GM18517 (cell line): ENCODE measurements around the gene FDX2.
"Not testable (repeated sequence)": the region's sequence is repeated elsewhere in the genome, so short reads cannot be mapped to it uniquely, and the experiment has no call there.

Experiments
- ATAC-seq: cut with Tn5 transposase; IDR thresholded peaks from one replicate; pipeline ENCODE4 v1.9.1; 2021; ENCODE audit warnings: mild to moderate bottlenecking, moderate library complexity; ENCODE audit not compliant: unreplicated experiment

The FDX2 gene

DNA sequence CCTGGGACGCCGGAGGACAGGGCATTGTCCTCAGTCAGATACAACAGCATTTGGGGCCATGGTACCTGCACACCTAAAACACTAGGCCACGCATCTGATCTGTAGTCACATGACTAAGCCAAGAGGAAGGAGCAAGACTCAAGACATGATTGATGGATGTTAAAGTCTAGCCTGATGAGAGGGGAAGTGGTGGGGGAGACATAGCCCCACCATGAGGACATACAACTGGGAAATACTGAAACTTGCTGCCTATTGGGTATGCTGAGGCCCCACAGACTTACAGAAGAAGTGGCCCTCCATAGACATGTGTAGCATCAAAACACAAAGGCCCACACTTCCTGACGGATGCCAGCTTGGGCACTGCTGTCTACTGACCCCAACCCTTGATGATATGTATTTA, 30.4 kb downstream of the FDX2 start:
- no peak for ATAC-seq

DNA sequence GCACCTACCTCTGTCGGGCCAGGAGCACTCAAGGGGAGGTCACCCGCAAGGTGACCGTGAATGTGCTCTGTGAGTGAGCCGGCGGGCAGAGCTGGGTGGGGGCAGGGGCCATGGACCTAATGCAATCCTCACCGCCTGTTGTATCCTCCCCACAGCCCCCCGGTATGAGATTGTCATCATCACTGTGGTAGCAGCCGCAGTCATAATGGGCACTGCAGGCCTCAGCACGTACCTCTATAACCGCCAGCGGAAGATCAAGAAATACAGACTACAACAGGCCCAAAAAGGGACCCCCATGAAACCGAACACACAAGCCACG, 30.9 kb downstream of the FDX2 start:
- no peak for ATAC-seq

DNA sequence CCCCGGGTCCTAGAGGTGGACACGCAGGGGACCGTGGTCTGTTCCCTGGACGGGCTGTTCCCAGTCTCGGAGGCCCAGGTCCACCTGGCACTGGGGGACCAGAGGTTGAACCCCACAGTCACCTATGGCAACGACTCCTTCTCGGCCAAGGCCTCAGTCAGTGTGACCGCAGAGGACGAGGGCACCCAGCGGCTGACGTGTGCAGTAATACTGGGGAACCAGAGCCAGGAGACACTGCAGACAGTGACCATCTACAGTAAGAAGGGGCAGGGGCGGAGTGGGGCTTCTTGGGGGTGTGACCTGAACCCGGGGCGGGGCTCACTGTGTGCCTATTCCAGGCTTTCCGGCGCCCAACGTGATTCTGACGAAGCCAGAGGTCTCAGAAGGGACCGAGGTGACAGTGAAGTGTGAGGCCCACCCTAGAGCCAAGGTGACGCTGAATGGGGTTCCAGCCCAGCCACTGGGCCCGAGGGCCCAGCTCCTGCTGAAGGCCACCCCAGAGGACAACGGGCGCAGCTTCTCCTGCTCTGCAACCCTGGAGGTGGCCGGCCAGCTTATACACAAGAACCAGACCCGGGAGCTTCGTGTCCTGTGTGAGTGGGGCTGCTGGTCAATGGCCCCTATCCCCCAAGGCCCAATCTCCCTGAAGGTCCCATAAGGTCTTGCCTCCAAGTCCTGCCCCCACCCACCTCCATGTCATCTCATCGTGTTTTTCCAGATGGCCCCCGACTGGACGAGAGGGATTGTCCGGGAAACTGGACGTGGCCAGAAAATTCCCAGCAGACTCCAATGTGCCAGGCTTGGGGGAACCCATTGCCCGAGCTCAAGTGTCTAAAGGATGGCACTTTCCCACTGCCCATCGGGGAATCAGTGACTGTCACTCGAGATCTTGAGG, 31.5 kb downstream of the FDX2 start:
- ATAC-seq: no peak

DNA sequence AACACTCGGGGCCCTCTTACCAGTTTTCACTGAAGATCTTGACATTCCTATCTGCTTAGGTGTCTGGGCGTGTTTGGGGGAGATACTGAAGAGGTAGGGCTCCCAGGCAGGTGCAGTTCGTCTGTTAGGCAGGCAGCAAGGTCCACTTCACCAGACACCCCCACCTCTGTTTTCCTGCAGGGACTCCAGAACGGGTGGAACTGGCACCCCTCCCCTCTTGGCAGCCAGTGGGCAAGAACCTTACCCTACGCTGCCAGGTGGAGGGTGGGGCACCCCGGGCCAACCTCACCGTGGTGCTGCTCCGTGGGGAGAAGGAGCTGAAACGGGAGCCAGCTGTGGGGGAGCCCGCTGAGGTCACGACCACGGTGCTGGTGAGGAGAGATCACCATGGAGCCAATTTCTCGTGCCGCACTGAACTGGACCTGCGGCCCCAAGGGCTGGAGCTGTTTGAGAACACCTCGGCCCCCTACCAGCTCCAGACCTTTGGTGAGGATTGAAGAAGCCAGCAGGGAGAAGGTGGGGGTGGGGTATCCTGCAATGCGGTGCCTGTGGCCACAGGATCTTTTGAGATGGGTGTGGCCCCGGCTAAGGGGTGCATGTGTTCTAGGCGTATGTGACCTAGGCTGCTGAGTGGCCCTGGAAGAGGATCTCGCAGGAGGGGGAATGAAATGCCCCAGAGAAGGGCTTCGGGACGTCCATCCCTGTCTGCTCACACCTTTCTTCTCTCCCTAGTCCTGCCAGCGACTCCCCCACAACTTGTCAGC, 32.3 kb downstream of the FDX2 start:
- ATAC-seq: no peak

DNA sequence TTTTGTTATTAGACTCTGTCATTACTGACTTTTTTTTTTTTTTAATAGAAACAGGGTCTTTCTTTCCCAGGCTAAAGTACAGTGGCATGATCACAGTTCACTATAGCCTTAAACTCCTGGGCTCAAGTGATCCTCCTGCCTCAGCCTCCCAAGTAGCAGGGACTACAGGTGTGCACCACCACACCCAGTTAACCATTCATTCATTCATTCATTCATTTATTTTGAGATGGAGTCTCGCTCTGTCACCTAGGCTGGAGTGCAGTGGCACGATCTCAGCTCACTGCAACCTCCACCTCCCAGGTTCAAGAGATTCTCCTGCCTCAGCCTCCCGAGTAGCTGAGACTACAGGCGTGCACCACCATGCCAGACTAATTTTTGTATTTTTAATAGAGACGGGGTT, 33.8 kb downstream of the FDX2 start:
- ATAC-seq: not testable (repeated sequence)

DNA sequence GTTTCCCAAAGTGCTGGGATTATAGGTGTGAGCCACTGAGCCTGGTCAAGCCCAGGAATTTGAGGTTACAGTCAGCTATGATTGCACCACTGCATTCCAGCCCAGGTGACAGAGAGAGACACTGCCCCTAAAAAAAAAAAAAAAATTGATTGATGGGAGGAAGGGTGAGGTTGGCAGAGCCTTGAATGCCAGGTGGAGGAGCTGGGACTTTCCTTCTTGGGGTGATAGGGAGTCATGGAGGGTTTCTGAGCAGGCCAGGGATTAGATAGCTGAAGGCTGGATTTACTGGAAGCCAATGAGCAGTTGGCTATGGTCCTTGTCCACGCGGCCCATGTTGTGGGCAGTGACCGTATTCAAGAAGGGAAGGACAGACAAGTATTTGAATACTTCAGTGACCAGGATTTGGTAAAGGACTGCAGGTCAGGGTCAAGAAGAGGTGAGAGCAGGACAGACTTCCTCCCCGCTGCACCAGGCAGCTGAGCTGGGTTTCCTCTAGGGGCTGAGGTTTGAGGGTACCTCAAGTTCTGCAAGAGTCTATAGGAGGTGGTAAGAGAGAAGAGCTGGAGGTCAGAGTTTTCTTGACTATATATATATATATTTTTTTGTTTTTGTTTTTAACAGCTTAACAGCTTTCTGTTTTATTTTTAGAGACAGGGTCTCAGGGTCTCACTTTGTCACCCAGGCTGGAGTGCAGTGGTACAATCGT, 35.9 kb downstream of the FDX2 start:
- no peak for ATAC-seq

DNA sequence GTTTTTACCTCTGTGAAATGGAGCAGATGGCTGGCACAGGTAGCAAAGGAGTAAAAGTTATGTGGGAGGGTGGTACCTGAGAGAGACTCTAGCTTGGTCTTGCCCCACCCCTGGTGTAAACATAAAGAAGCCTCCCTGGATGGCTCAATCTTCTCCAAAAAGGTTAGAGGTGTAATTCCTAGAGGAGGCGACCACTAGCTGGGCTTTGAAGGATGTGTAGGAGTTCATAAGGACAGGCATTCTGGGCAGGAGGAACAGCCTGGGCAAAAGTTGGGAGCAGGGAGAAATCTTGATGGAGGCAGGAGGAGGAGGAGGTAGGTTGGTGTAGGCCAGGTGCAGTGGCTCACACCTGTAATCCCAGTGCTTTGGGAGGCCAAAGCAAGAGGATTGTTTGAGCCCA, 36.9 kb downstream of the FDX2 start:
- ATAC-seq: no peak

DNA sequence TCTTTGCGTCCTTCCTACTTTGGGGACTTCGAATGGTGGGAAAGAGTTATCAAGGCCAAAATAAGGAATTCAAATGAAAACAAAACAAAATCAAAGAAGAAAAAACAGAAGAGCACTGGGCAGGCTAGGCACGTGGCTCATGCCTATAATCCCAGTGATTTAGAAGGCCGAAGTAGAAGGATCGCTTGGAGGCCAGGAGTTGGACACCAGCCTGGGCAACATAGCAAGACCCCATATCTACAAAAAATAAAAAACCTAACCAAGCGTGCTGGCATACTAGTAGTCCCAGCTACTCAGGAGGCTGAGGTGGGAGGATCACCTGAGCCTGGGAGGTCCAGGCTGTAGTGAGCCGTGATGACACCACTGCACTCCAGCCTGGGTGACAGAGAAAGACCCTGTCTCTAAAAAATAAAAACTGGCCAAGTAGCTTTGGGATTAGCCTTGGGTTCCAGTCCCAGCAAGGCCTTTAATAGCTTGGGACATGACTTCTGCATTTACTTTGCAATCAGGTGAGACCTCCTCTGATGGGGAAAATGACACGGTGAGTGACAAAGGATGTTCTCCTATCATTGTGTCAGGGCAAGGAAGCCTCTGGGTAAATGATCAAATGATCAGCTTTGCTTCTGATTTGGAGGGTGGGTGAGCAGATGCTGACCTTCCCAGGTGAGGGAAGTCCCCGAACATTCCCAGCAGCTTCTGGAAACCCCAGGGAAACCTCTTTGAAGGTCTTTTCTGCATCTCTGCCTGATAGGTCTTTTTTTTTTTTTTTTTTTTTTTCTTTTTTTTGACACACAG, 37.8 kb downstream of the FDX2 start:
- no peak for ATAC-seq

DNA sequence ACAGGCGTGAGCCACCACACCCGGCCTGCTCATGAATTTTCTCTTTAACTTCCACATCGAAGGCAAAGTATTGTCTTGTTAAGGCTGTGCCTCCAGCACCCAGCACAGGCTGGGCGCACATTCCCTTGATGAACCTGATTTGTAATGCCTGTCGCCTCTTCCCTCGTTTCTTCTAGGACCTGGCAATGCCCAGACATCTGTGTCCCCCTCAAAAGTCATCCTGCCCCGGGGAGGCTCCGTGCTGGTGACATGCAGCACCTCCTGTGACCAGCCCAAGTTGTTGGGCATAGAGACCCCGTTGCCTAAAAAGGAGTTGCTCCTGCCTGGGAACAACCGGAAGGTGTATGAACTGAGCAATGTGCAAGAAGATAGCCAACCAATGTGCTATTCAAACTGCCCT, 41.2 kb downstream of the FDX2 start:
- ATAC-seq: no peak

DNA sequence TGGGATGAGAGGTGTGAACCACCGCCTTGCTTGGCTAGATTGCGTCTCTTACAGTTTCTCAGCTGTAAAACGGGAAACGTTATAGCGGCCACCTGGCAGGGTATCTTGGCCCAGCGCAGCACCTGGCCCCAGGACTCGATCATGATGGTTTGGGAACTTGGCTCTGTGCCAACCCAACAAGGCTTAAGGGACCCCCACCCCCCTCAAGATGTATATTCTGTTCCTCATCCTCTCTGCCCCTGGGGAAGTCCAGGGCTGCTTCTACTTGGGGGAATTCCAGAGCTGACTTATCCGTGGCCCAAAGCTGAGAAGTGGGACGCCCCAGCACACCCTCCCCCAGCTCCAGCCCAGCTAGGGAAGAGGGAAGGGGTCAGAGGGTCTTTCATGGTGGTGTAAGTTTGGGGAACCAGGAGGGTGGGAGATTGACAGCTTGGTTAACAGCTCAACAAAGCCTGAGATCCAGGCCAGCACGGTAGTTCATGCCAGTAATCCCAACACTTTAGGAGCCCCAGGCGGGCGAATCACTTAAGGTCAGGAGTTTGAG, 44.2 kb downstream of the FDX2 start:
- ATAC-seq: no peak

DNA sequence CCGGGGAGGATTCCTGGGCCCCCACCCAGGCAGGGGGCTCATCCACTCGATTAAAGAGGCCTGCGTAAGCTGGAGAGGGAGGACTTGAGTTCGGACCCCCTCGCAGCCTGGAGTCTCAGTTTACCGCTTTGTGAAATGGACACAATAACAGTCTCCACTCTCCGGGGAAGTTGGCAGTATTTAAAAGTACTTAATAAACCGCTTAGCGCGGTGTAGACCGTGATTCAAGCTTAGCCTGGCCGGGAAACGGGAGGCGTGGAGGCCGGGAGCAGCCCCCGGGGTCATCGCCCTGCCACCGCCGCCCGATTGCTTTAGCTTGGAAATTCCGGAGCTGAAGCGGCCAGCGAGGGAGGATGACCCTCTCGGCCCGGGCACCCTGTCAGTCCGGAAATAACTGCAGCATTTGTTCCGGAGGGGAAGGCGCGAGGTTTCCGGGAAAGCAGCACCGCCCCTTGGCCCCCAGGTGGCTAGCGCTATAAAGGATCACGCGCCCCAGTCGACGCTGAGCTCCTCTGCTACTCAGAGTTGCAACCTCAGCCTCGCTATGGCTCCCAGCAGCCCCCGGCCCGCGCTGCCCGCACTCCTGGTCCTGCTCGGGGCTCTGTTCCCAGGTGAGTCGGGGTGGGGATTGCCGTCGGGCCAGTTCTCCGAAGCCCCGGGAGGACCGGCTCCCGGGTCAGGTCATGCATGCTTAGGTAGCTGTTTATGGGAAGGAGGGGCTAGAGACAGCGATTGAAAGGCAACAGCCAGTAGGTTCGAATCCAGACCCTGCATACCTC, 45.0 kb downstream of the FDX2 start, which contains the start of gene ICAM1:
ICAM1 (plus strand) TSS at position 505 of the 779 bp plus-strand sequence; CDS start at position 545, 40 bp downstream.
- ATAC-seq: peak; percentile 47

DNA sequence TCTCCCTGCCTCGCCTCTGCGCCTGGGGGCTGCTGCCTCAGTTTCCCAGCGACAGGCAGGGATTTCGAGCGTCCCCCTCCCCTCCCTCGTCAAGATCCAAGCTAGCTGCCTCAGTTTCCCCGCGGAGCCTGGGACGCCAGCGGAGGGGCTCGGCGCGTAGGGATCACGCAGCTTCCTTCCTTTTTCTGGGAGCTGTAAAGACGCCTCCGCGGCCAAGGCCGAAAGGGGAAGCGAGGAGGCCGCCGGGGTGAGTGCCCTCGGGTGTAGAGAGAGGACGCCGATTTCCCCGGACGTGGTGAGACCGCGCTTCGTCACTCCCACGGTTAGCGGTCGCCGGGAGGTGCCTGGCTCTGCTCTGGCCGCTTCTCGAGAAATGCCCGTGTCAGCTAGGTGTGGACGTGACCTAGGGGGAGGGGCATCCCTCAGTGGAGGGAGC, 45.6 kb downstream of the FDX2 start:
- peak; percentile 19 for ATAC-seq

DNA sequence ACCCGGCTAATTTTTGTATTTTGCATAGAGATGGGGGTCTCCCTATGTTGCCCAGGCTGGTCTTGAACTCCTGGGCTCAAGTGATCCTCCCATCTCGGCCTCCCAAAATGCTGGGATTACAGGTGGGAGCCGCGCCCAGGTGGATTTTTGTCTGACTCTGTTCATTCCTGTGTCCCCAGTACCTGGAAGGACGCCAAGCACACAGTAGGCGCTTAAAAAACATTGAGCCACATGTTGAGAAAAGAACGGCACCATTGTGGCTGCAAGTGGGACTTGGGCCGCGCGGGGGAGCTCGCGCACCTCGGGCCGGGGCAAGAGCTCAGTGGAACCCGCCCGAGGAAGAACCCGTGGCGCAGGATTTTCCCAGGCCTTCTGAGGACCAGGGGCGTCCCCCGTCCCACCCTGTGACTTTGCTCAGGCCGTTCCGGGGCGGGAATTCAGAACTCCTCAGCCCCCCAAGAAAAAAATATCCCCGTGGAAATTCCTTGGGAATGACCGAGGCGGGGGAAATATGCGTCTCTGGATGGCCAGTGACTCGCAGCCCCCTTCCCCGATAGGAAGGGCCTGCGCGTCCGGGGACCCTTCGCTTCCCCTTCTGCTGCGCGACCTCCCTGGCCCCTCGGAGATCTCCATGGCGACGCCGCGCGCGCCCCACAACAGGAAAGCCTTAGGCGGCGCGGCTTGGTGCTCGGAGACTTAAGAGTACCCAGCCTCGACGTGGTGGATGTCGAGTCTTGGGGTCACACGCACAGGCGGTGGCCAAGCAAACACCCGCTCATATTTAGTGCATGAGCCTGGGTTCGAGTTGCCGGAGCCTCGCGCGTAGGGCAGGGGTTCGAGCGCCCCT, 46.3 kb downstream of the FDX2 start:
- ATAC-seq: no peak

DNA sequence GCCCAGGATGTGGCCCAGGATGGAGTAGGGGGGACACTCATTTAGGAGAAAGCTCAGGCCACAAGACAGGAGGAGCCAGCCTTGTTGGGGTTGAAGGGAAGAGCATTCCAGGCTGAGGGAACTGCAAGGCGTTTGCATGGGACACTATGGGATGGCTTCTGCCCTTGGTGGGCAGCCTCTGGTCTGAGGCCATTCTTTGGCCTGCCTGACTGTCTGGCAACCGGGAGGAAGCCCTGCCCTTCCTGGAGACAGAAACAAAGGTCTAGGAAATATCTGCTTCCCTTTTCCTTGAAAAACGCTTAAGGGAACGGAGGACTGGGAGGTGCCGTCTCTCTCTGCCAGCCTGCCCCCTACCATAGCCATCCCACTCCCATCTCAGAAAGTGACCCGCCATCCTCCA, 47.7 kb downstream of the FDX2 start:
- ATAC-seq: no peak

DNA sequence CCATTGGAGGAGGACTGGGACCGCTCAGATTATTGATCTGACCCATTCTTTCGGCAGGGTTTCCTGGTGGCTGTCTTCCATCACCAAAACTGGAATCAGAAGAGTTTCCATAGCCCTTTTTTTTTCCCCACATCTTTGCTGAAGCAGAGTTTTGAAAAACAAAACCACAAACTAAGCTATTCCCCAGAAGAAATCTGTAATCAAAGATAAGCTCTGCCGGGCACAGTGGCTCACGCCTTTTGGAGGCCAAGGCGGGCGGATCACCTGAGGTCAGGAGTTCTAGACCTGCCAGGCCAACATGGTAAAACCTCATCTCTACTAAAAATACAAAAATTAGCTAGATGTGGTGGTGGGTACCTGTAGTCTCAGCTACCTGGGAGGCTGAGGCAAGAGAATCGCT, 49.1 kb downstream of the FDX2 start:
- ATAC-seq: no peak

DNA sequence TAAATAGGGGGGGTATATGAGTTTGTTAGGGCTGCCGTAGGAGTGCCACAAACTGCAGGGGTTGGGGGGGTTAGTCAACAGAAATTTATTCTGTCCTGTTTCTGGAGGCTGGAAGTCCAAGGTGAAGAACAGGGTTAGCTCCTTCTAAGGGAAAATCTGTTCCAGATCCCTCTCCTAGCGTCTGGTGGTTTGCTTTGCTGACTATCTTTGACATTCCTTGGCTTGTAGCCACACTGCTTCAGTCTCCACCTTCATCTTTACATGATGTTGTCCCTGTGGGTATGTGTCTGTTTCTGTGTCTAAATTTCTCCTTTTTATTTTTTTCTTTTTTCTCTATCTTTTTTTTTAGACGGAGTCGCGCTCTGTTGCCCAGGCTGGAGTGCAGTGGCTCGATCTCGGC, 53.0 kb downstream of the FDX2 start:
- ATAC-seq: no peak

DNA sequence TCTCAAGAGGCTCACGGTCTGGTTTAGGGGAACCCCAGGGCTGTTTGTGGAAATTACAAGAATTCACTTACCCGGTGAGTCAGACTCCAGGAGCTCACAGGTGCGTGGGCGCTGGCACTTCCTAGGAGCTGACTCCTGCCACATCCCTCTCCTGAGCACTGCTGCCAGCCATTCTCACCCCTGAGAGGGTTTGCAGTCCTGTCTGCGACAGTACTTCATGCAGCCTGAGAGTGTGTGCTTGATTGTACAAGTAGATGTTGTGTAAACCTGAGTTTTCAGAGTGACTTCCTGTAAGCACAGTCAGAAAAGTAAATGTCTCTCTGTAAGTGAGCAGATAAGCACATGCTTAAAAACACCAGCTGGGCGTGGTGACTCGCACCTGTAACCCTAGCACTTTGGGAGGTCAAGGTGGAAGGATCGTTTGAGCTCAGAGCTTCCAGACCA, 55.7 kb downstream of the FDX2 start:
- no peak for ATAC-seq
